Gastrocnemius medialis (tissue), 4 donors: ENCODE measurements around the gene AADACL3.

Source experiments
- CTCF ChIP-seq, 5 experiments: fragments of 450-650 bp in 3 of 5; fragments of 200-600 bp in 2 of 5; sonication (generic) in 2 of 5; IDR thresholded peaks in 4 of 5; conservative IDR thresholded peaks in 1 of 5; 1 replicate in 4 of 5; 2 replicates in 1 of 5; pipeline ENCODE4 v1.5.1; 2016 to 2019; ENCODE audit warnings: antibody characterized with exemption in 5 of 5, mild to moderate bottlenecking in 3 of 5, moderate library complexity in 3 of 5
- POLR2A ChIP-seq, 2 donors: fragments of 450-650 bp; IDR thresholded peaks; one replicate each; pipeline ENCODE4 v1.6.1; 2017; ENCODE audit warnings: antibody characterized with exemption in 2 of 2, mild to moderate bottlenecking in 2 of 2, moderate library complexity in 2 of 2

- TF ChIP-seq CTCF (IDR thresholded peaks at IDR 0.05 in 4 of 5, conservative IDR thresholded peaks at IDR 0.05 in 1 of 5), result no peak
- no peak for TF ChIP-seq POLR2A (IDR thresholded peaks at IDR 0.05)
Observed at GRCh38 chr1:12734651-12735050, 18.7 kb downstream of the AADACL3 start.
